Putamen (tissue), 1 donor: ENCODE measurements around the gene ACP3.
"Not testable (repeated sequence)": the region's sequence is repeated elsewhere in the genome, so short reads cannot be mapped to it uniquely, and the experiment has no call there.

Experiments used
- DNase-seq: peaks from one replicate; pipeline ENCODE4 v3.0.0-alpha.2; 2016; ENCODE audit warnings: low spot score

Gene ACP3

GRCh38 chr3:132362329-132362728 is 45.1 kb downstream of the ACP3 start:
- DNase-seq = no peak

- DNase-seq = no peak
Observed at GRCh38 chr3:132368515-132368914, 51.3 kb downstream of the ACP3 start.

GRCh38 chr3:132368962-132369361 is 51.8 kb downstream of the ACP3 start:
- no peak for DNase-seq

- DNase-seq = not testable (repeated sequence)
Observed at GRCh38 chr3:132376945-132377354, 59.7 kb downstream of the ACP3 start.

- DNase-seq = no peak
Observed at GRCh38 chr3:132378048-132378762, 61.0 kb downstream of the ACP3 start.

- DNase-seq = no peak
Observed at GRCh38 chr3:132378846-132379245, 61.6 kb downstream of the ACP3 start.

GRCh38 chr3:132380920-132381319 is 63.7 kb downstream of the ACP3 start:
- DNase-seq = no peak

- DNase-seq = no peak
Observed at GRCh38 chr3:132381348-132381944, 64.2 kb downstream of the ACP3 start.

- DNase-seq = no peak
Observed at GRCh38 chr3:132382267-132382666, 65.1 kb downstream of the ACP3 start.

- DNase-seq = no peak
Observed at GRCh38 chr3:132382688-132383194, 65.5 kb downstream of the ACP3 start.

GRCh38 chr3:132386259-132386658 is 69.1 kb downstream of the ACP3 start:
- no peak for DNase-seq

- not testable (repeated sequence) for DNase-seq
Observed at GRCh38 chr3:132392675-132393074, 75.5 kb downstream of the ACP3 start.

GRCh38 chr3:132394320-132394719 is 77.1 kb downstream of the ACP3 start:
- no peak for DNase-seq

GRCh38 chr3:132395126-132395525 is 77.9 kb downstream of the ACP3 start:
- DNase-seq = no peak

- DNase-seq = no peak
Observed at GRCh38 chr3:132396255-132396654, 79.0 kb downstream of the ACP3 start.

GRCh38 chr3:132396776-132397175 is 79.6 kb downstream of the ACP3 start:
- DNase-seq = not testable (repeated sequence)

GRCh38 chr3:132399054-132399929 is 82.1 kb downstream of the ACP3 start:
- peak; percentile 37 for DNase-seq

- no peak for DNase-seq
Observed at GRCh38 chr3:132401255-132401654, 84.0 kb downstream of the ACP3 start.

- no peak for DNase-seq
Observed at GRCh38 chr3:132404276-132404675, 87.1 kb downstream of the ACP3 start.

GRCh38 chr3:132405188-132405587 is 88.0 kb downstream of the ACP3 start:
- no peak for DNase-seq

GRCh38 chr3:132405609-132406299 is 88.5 kb downstream of the ACP3 start:
- DNase-seq = no peak

- DNase-seq = no peak
Observed at GRCh38 chr3:132406587-132406986, 89.4 kb downstream of the ACP3 start.
